ENCODE data around the gene D2HGDH. TPM values are rescaled to one million over a fixed set of nuclear protein-coding genes. Genes with fewer than 3 reads are reported as not detected.

Gene D2HGDH
- total and polyA plus RNA-seq, 2 of the 8 experiments (the other 6 are each of a cell fraction or from before 2014, with no cell fraction given), result 3.4 to 8.1 TPM

GRCh38 chr2:241743620-241744019 lies 9.2 kb downstream of the D2HGDH start (continued):
- TF ChIP-seq CHD7 (IDR thresholded peaks at IDR 0.05; ENCODE audit: insufficient replicate concordance, low read length) (no peak), KDM5A (IDR thresholded peaks at IDR 0.05; ENCODE audit: low read length) (no peak)
